H1 (cell line): ENCODE data around the gene BCAR3. TPM values are rescaled to one million over a fixed set of nuclear protein-coding genes. Genes with fewer than 3 reads are reported as not detected.
"Not testable (repeated sequence)": the region's sequence is repeated elsewhere in the genome, so short reads cannot be mapped to it uniquely, and the experiment has no call there.

Experiments used
- CTCF ChIA-PET: fragments of 300-600 bp; sonication (Branson Sonifier 250); formaldehyde crosslinking; loops from one replicate; lab custom pipeline; 2021; ENCODE audit not compliant: partially characterized antibody; lab: Charles Lee
- POLR2A ChIA-PET: fragments of 300-600 bp; sonication (Branson Sonifier 250); formaldehyde crosslinking; loops from one replicate; lab custom pipeline; 2021; ENCODE audit warnings: inconsistent platforms; ENCODE audit not compliant: partially characterized antibody; lab: Charles Lee
- DNase-seq, 2 experiments: peaks; one replicate each; pipeline versions ENCODE4 v3.0.0 to v3.0.0-alpha.2; 2010 to 2022; ENCODE audit warnings: low spot score in 2 of 2, low read depth in 1 of 2, mixed read lengths in 1 of 2
- FAIRE-seq: peaks from 2 replicates; lab custom pipeline; 2011; peaks lifted over from hg19 to GRCh38; lab: Jason Lieb, UNC
- H2AFZ ChIP-seq: 2 replicates; pipeline ENCODE4 v1.8.1; 2012; ENCODE audit warnings: low read length, inconsistent platforms
- H2AK5ac ChIP-seq: 2 replicates; pipeline ENCODE4 v1.6.1; 2013; ENCODE audit warnings: low read depth, low read length
- H2BK120ac ChIP-seq: replicated peaks from 2 replicates; pipeline ENCODE3; 2013; ENCODE audit warnings: low read depth, low read length, inconsistent platforms
- H2BK12ac ChIP-seq: 2 replicates; pipeline ENCODE4 v1.6.1; 2013; ENCODE audit warnings: low read depth, low read length
- H2BK15ac ChIP-seq: 2 replicates; pipeline ENCODE4 v1.6.1; 2013; ENCODE audit warnings: low read length
- H2BK20ac ChIP-seq: 2 replicates; pipeline ENCODE4 v1.6.1; 2013; ENCODE audit warnings: low read length
- H2BK5ac ChIP-seq: 2 replicates; pipeline ENCODE4 v1.6.1; 2013; ENCODE audit warnings: low read depth, low read length
- H3K14ac ChIP-seq: 2 replicates; pipeline ENCODE4 v1.6.1; 2013; ENCODE audit warnings: inconsistent platforms; ENCODE audit not compliant: insufficient read length
- H3K18ac ChIP-seq: 2 replicates; pipeline ENCODE4 v1.6.1; 2013; ENCODE audit warnings: low read length; ENCODE audit errors: extremely low read depth
- H3K23ac ChIP-seq: 2 replicates; pipeline ENCODE4 v1.6.1; 2013; ENCODE audit warnings: inconsistent platforms; ENCODE audit not compliant: insufficient read length
- H3K23me2 ChIP-seq: 2 replicates; pipeline ENCODE4 v1.6.1; 2013; ENCODE audit warnings: low read depth, low read length
- H3K27ac ChIP-seq: 2 replicates; pipeline ENCODE4 v1.6.1; 2011; ENCODE audit warnings: low read depth, low read length, inconsistent platforms
- H3K27me3 ChIP-seq, 4 experiments: replicated peaks in 1 of 4; 1 replicate in 1 of 4; 2 replicates in 3 of 4; pipeline versions ENCODE4 v1.6.1 to v1.8.1; 2011 to 2013; ENCODE audit warnings: low read length in 3 of 4, mild to moderate bottlenecking in 3 of 4, inconsistent platforms in 2 of 4, mixed read lengths in 2 of 4, moderate library complexity in 1 of 4; ENCODE audit not compliant: control insufficient read depth in 3 of 4, insufficient read depth in 3 of 4; ENCODE audit errors: extremely low read depth in 1 of 4
- H3K36me3 ChIP-seq, 4 experiments: 2 replicates each; pipeline versions ENCODE4 v1.6.1 to v1.8.1; 2011 to 2013; ENCODE audit warnings: mild to moderate bottlenecking in 4 of 4, low read length in 3 of 4, moderate library complexity in 2 of 4, control low read depth in 1 of 4, inconsistent platforms in 1 of 4; ENCODE audit not compliant: insufficient read depth in 4 of 4, control insufficient read depth in 2 of 4
- H3K4ac ChIP-seq: replicated peaks from 2 replicates; pipeline ENCODE3; 2013; ENCODE audit warnings: low read length, low read depth, mixed read lengths, inconsistent platforms; ENCODE audit not compliant: insufficient read length
- H3K4me1 ChIP-seq, 4 experiments: replicated peaks in 1 of 4; 1 replicate in 1 of 4; 2 replicates in 3 of 4; pipeline versions ENCODE4 v1.6.1 to v1.8.1; 2011 to 2013; ENCODE audit warnings: low read length in 3 of 4, inconsistent platforms in 2 of 4, mixed read lengths in 1 of 4; ENCODE audit not compliant: insufficient read depth in 4 of 4, control insufficient read depth in 3 of 4
- H3K4me2 ChIP-seq, 2 experiments: 2 replicates each; pipeline versions ENCODE4 v1.6.1 to v1.8.1; 2011 to 2013; ENCODE audit warnings: low read depth in 2 of 2, low read length in 2 of 2, control low read depth in 1 of 2, inconsistent platforms in 1 of 2, mild to moderate bottlenecking in 1 of 2; ENCODE audit not compliant: insufficient read depth in 1 of 2
- H3K4me3 ChIP-seq, 4 experiments: fragments of 200-600, 300-600 bp in 1 of 4; sonication (generic), shearing (Covaris generic), sonication (Bioruptor Twin) in 1 of 4; 2 replicates each; pipeline versions ENCODE4 v1.5.1 to v1.8.1; 2011 to 2016; ENCODE audit warnings: low read length in 4 of 4, low read depth in 3 of 4, control low read depth in 2 of 4, inconsistent platforms in 2 of 4, mild to moderate bottlenecking in 2 of 4, mixed read lengths in 1 of 4, moderate library complexity in 1 of 4; ENCODE audit not compliant: insufficient read depth in 2 of 4; ENCODE audit errors: extremely low read depth in 1 of 4
- H3K56ac ChIP-seq: replicated peaks from 2 replicates; pipeline ENCODE3; 2013; ENCODE audit warnings: low read depth, mild to moderate bottlenecking, mixed read lengths, low read length, inconsistent platforms; ENCODE audit not compliant: insufficient read length
- H3K79me1 ChIP-seq: 2 replicates; pipeline ENCODE4 v1.6.1; 2013; ENCODE audit warnings: low read depth, low read length, control low read depth
- H3K79me2 ChIP-seq, 2 experiments: 2 replicates each; pipeline versions ENCODE4 v1.6.1 to v1.8.1; 2012 to 2013; ENCODE audit warnings: low read length in 2 of 2, mild to moderate bottlenecking in 2 of 2, inconsistent platforms in 1 of 2; ENCODE audit not compliant: insufficient read depth in 2 of 2, control insufficient read depth in 1 of 2
- H3K9ac ChIP-seq, 4 experiments: replicated peaks in 1 of 4; 1 replicate in 1 of 4; 2 replicates in 3 of 4; pipeline versions ENCODE4 v1.6.1 to v1.8.1; 2011 to 2013; ENCODE audit warnings: low read depth in 3 of 4, low read length in 3 of 4, control low read depth in 2 of 4, mild to moderate bottlenecking in 2 of 4, moderate library complexity in 2 of 4, inconsistent platforms in 1 of 4; ENCODE audit errors: extremely low read depth in 1 of 4
- H3K9me3 ChIP-seq, 2 experiments: 2 replicates each; pipeline versions ENCODE4 v1.6.1 to v1.8.1; 2012 to 2013; ENCODE audit warnings: mild to moderate bottlenecking in 2 of 2, moderate library complexity in 2 of 2, control low read depth in 1 of 2, inconsistent platforms in 1 of 2, low read depth in 1 of 2, low read length in 1 of 2, mixed read lengths in 1 of 2; ENCODE audit not compliant: insufficient read depth in 2 of 2
- H4K20me1 ChIP-seq, 2 experiments: replicated peaks in 1 of 2; 2 replicates each; pipeline versions ENCODE3 to v1.8.1; 2011 to 2013; ENCODE audit warnings: inconsistent platforms in 2 of 2, low read length in 2 of 2, mild to moderate bottlenecking in 1 of 2; ENCODE audit not compliant: insufficient read depth in 2 of 2, control insufficient read depth in 1 of 2
- H4K5ac ChIP-seq: 2 replicates; pipeline ENCODE4 v1.6.1; 2013; ENCODE audit warnings: low read length, low read depth, mixed read lengths, inconsistent platforms; ENCODE audit not compliant: insufficient read length
- H4K8ac ChIP-seq: 2 replicates; pipeline ENCODE4 v1.8.0; 2013; ENCODE audit warnings: mild to moderate bottlenecking, moderate library complexity, low read length, inconsistent platforms; ENCODE audit not compliant: insufficient read depth; ENCODE audit errors: extremely low read depth
- H4K91ac ChIP-seq: replicated peaks from 2 replicates; pipeline ENCODE3; 2013; ENCODE audit warnings: low read length, mixed read lengths, inconsistent platforms; ENCODE audit not compliant: insufficient read length
- CBX8 ChIP-seq: fragments of 300-800, 300-1000 bp; sonication (generic); IDR thresholded peaks from 2 replicates; pipeline ENCODE4 v1.7.1; 2016; ENCODE audit warnings: low read depth, low read length, borderline replicate concordance
- GTF2F1 ChIP-seq: IDR thresholded peaks from 2 replicates; pipeline ENCODE4 v1.6.1; 2012; ENCODE audit warnings: low read depth, low read length, improper control_type of control experiment, borderline replicate concordance
- TEAD4 ChIP-seq: IDR thresholded peaks from 2 replicates; pipeline ENCODE4 v1.6.1; 2012; ENCODE audit warnings: low read depth, low read length, inconsistent platforms, mixed read lengths
- WGBS, 2 experiments: shearing (Covaris generic) in 1 of 2; methylation state at CpG; one replicate each; pipeline versions ENCODE4 v1.1.6 to v1.1.7; 2013 to 2015; ENCODE audit warnings: low lambda C conversion rate in 2 of 2, mixed read lengths in 2 of 2, inconsistent platforms in 1 of 2, low coverage in 1 of 2, missing lambda C conversion rate in 1 of 2; ENCODE audit not compliant: insufficient replicate concordance in 2 of 2, insufficient coverage in 1 of 2, insufficient read length in 1 of 2; ENCODE audit errors: extremely low coverage in 1 of 2, missing lambda C conversion rate in 1 of 2; 5-methylcytosine and 5-hydroxymethylcytosine counted together
- polyA plus RNA-seq, 7 experiments: library from polyadenylated mRNA; depleted of rRNA in 3 of 7; stranded (reverse) in 5 of 7; unstranded in 2 of 7; fragments of >200 nt in 5 of 7; fragments of 200-250 nt in 2 of 7; gene quantifications; 1 replicate in 5 of 7; 2 replicates in 1 of 7; 4 replicates in 1 of 7; pipeline versions ENCODE4 v1.2.1 to v1.2.3, GENCODE V29; 2011 to 2013; ENCODE audit warnings: missing spikeins in 2 of 7, mixed read lengths in 2 of 7
- total RNA-seq: library from RNA; stranded (reverse); fragmentation: NEBNext Ultra II Directional; extraction: Animal tissue kit (Norgen Biotek cat#: 25700); gene quantifications from 2 replicates; pipeline ENCODE4 v1.2.1, GENCODE V29; 2021

BCAR3 gene
- total and polyA plus RNA-seq, 2 of the 8 experiments (the other 6 are each of a cell fraction or from before 2014, with no cell fraction given) = 5.6 to 9.2 TPM

GRCh38 chr1:93651695-93652094 lies 29.9 kb downstream of the BCAR3 start (continued):
- TF ChIP-seq GTF2F1 (no peak), TEAD4 (no peak), CBX8 (no peak)
- TF ChIP-seq, all 59 proteins: peak for 0

GRCh38 chr1:93650159-93650558 lies 31.5 kb downstream of the BCAR3 start:
- H2BK120ac ChIP-seq, H3K79me1 ChIP-seq, H3K9ac ChIP-seq, H3K9me3 ChIP-seq, H3K23me2 ChIP-seq, H3K23ac ChIP-seq, H4K91ac ChIP-seq, H3K4me3 ChIP-seq, H3K4me2 ChIP-seq, H3K79me2 ChIP-seq, H2BK20ac ChIP-seq, H2BK15ac ChIP-seq, H4K5ac ChIP-seq, H3K4me1 ChIP-seq, H3K36me3 ChIP-seq, H3K4ac ChIP-seq, H3K14ac ChIP-seq, H4K20me1 ChIP-seq, H2AK5ac ChIP-seq, H3K27me3 ChIP-seq, H3K18ac ChIP-seq, H2BK5ac ChIP-seq, H2AFZ ChIP-seq, H3K27ac ChIP-seq, DNase-seq, H3K56ac ChIP-seq, H4K8ac ChIP-seq, FAIRE-seq, H2BK12ac ChIP-seq: not testable (repeated sequence)
- CTCF ChIA-PET = interaction anchor here (31.2 kb wide), 1 partner anchor 165 kb away, joined by 620 read pairs; no protein-coding TSS in a partner anchor
- 90% methylated on average over 5 of the region's 5 CpGs; no CpG with 5 or more reads in 1 of the 2 experiments for WGBS, 2 experiments
- POLR2A ChIA-PET = interaction anchor here (1.1 kb wide), 1 partner anchor 14 kb away, joined by 3 read pairs; no protein-coding TSS in a partner anchor
